Stimulated activated CD8-positive, alpha-beta memory T cell treated with anti-CD3 and anti-CD28 coated beads, Interleukin-15, amount 100 ng/mL, for 48 hours (primary cell): ENCODE results near the gene MIEF1.
"Not testable (repeated sequence)": the region's sequence is repeated elsewhere in the genome, so short reads cannot be mapped to it uniquely, and the experiment has no call there.

Source experiments
- DNase-seq, 2 donors: peaks; one replicate each; pipeline ENCODE4 v3.0.0-alpha.2; 2020; ENCODE audit warnings: low read depth in 2 of 2

MIEF1 gene

GRCh38 chr22:39512026-39512425 is 9.9 kb downstream of the MIEF1 start:
- DNase-seq, result no peak

- DNase-seq, result no peak
These were observed 11.7 kb downstream of the MIEF1 start for GRCh38 chr22:39513791-39514190.

GRCh38 chr22:39514373-39514973 is 12.4 kb downstream of the MIEF1 start:
- DNase-seq, result no peak

GRCh38 chr22:39515266-39516050 is 13.4 kb downstream of the MIEF1 start:
- no peak for DNase-seq

- DNase-seq, result no peak
These were observed 15.4 kb downstream of the MIEF1 start for GRCh38 chr22:39517470-39517869.

- no peak for DNase-seq
These were observed 16.2 kb downstream of the MIEF1 start for GRCh38 chr22:39518144-39518786.

GRCh38 chr22:39518996-39519680 is 17.0 kb downstream of the MIEF1 start:
- no peak for DNase-seq

GRCh38 chr22:39519681-39520225 is 17.7 kb downstream of the MIEF1 start:
- DNase-seq, result peak; percentile 92 to 94

- peak; percentile 74 for DNase-seq
These were observed 18.4 kb downstream of the MIEF1 start, which contains the start of gene ATF4 for GRCh38 chr22:39520226-39521105. Gene ATF4, plus strand, starts transcription at chr22:39520562. Its CDS starts 884 bp downstream, at chr22:39521446.

- DNase-seq, result not testable (repeated sequence)
These were observed 19.2 kb downstream of the MIEF1 start for GRCh38 chr22:39521106-39521885.

- DNase-seq, result not testable (repeated sequence)
These were observed 20.0 kb downstream of the MIEF1 start for GRCh38 chr22:39522091-39522490.

- no peak for DNase-seq
These were observed 20.6 kb downstream of the MIEF1 start for GRCh38 chr22:39522567-39523300.

- DNase-seq, result no peak
These were observed 22.1 kb downstream of the MIEF1 start for GRCh38 chr22:39524089-39524752.

- DNase-seq, result no peak
These were observed 22.9 kb downstream of the MIEF1 start for GRCh38 chr22:39524753-39525657.

- DNase-seq, result no peak
These were observed 23.5 kb downstream of the MIEF1 start for GRCh38 chr22:39525658-39525975.

- DNase-seq, result no peak
These were observed 24.7 kb downstream of the MIEF1 start for GRCh38 chr22:39526736-39527171.

- DNase-seq, result no peak
These were observed 25.4 kb downstream of the MIEF1 start for GRCh38 chr22:39527481-39527961.
